ENCODE data around the gene GPR32.

The GPR32 gene

DNA sequence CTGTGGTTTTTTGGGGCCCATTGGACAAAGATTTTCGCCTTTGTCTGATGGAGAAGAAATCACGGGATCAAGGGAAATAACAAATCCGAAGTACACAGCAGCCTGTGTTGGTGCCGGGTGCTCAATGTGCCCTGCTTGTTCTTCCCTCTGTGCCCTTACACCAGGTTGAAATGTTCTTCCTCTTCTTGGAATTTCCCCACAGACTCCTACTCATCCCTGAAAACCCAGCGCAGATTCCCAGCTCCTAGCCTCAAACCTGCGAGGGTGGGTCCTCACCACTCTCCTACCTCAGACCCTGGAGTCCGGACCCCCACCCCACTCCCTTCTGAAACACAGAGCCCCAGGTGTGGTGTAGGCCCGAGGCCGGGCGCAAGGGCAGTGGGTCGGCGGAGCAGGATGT is 15.1 kb downstream of the GPR32 start:
- no peak overlapping the region for H3K4me3 ChIP-seq (ENCODE audit: low read length)
- H3K36me3 ChIP-seq (ENCODE audit: control insufficient read depth, insufficient read depth, low read length, severe bottlenecking) = no peaks in the 10 kb centered on the region
- H3K9ac ChIP-seq (ENCODE audit: low read length) = no peak overlapping the region
- H3K9me3 ChIP-seq (ENCODE audit: control insufficient read depth, low read length) = no peaks in the 10 kb centered on the region
- no peak for DNase-seq (ENCODE audit: low read depth)
- H3K27me3 ChIP-seq (replicated peaks; ENCODE audit: control insufficient read depth, insufficient read depth, low read length) = peaks cover 14% of the 10 kb centered on the region
- no peaks in the 10 kb centered on the region for H3K4me1 ChIP-seq (ENCODE audit: control insufficient read depth, insufficient read depth, low read length)

GRCh38 chr19:50790396-50790795 is 20.1 kb downstream of the GPR32 start, which contains the start of gene ACP4:
TSS of gene ACP4 (plus strand) at chr19:50790415. CDS start at chr19:50790415, 0 bp downstream.
- no peak within 1 kb of the TSS for H3K4me3 ChIP-seq (ENCODE audit: low read length)
- H3K9ac ChIP-seq (ENCODE audit: low read length) = no peak within 1 kb of the TSS

DNA sequence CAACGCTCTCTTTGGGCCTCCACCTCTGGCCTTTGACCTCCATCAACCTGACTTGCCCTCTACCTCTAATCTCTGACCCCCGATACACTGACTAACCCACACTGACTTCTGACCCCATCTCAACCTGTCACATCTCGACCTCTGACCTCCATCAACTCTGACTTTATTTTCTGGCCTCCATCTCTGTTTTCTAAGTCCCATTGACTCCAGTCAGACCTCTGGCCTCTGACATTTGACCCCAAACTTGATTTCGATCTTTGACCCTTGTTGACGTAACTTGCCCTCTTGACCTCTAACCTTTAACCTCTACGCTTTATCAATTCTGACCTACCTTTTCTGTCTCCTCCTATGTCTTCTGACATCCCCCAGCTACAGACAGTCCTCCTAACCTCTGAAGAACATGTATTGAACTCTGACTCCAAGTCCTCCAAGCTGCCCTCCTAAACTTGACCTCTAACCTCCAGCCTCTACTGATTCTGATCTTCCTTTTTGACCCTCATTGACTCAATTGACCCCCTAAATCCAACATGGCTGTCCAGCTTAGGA is 20.7 kb downstream of the GPR32 start:
- no peak overlapping the region for H3K9ac ChIP-seq (ENCODE audit: low read length)

More at GRCh38 chr19:50790396-50790795, 20.1 kb downstream of the GPR32 start, which contains the start of gene ACP4:
- DNase-seq (ENCODE audit: low read depth) = no peak
- Histone ChIP-seq H3K36me3 (ENCODE audit: control insufficient read depth, insufficient read depth, low read length, severe bottlenecking) (no peaks in the 10 kb centered on the region), H3K4me1 (ENCODE audit: control insufficient read depth, insufficient read depth, low read length) (no peaks in the 10 kb centered on the region), H3K9me3 (ENCODE audit: control insufficient read depth, low read length) (no peaks in the 10 kb centered on the region), H3K27me3 (replicated peaks; ENCODE audit: control insufficient read depth, insufficient read depth, low read length) (no peaks in the 10 kb centered on the region)

GRCh38 chr19:50791594-50792271 is 21.5 kb downstream of the GPR32 start:
- Histone ChIP-seq H3K36me3 (ENCODE audit: control insufficient read depth, insufficient read depth, low read length, severe bottlenecking) (no peaks in the 10 kb centered on the region), H3K4me3 (ENCODE audit: low read length) (no peak overlapping the region), H3K9ac (ENCODE audit: low read length) (no peak overlapping the region), H3K9me3 (ENCODE audit: control insufficient read depth, low read length) (no peaks in the 10 kb centered on the region), H3K27me3 (replicated peaks; ENCODE audit: control insufficient read depth, insufficient read depth, low read length) (no peaks in the 10 kb centered on the region), H3K4me1 (ENCODE audit: control insufficient read depth, insufficient read depth, low read length) (no peaks in the 10 kb centered on the region)
- DNase-seq (ENCODE audit: low read depth) = no peak

More for the DNA sequence above, 20.7 kb downstream of the GPR32 start:
- DNase-seq (ENCODE audit: low read depth) = no peak
- Histone ChIP-seq H3K36me3 (ENCODE audit: control insufficient read depth, insufficient read depth, low read length, severe bottlenecking) (no peaks in the 10 kb centered on the region), H3K27me3 (replicated peaks; ENCODE audit: control insufficient read depth, insufficient read depth, low read length) (no peaks in the 10 kb centered on the region), H3K4me1 (ENCODE audit: control insufficient read depth, insufficient read depth, low read length) (no peaks in the 10 kb centered on the region), H3K4me3 (ENCODE audit: low read length) (no peak overlapping the region), H3K9me3 (ENCODE audit: control insufficient read depth, low read length) (no peaks in the 10 kb centered on the region)

- Histone ChIP-seq H3K4me3 (ENCODE audit: low read length) (no peak overlapping the region), H3K4me1 (ENCODE audit: control insufficient read depth, insufficient read depth, low read length) (no peaks in the 10 kb centered on the region)
- DNase-seq (ENCODE audit: low read depth) = no peak
Observed at GRCh38 chr19:50792272-50793250, 22.3 kb downstream of the GPR32 start.

GRCh38 chr19:50793558-50794065 is 23.3 kb downstream of the GPR32 start:
- Histone ChIP-seq H3K36me3 (ENCODE audit: control insufficient read depth, insufficient read depth, low read length, severe bottlenecking) (peaks cover 17% of the 10 kb centered on the region), H3K4me3 (ENCODE audit: low read length) (no peak overlapping the region)

More at GRCh38 chr19:50792272-50793250, 22.3 kb downstream of the GPR32 start:
- Histone ChIP-seq H3K9me3 (ENCODE audit: control insufficient read depth, low read length) (no peaks in the 10 kb centered on the region), H3K36me3 (ENCODE audit: control insufficient read depth, insufficient read depth, low read length, severe bottlenecking) (peaks cover 7% of the 10 kb centered on the region), H3K27me3 (replicated peaks; ENCODE audit: control insufficient read depth, insufficient read depth, low read length) (no peaks in the 10 kb centered on the region), H3K9ac (ENCODE audit: low read length) (no peak overlapping the region)

GRCh38 chr19:50794074-50794875 is 24.0 kb downstream of the GPR32 start:
- Histone ChIP-seq H3K4me3 (ENCODE audit: low read length) (no peak overlapping the region), H3K9me3 (ENCODE audit: control insufficient read depth, low read length) (no peaks in the 10 kb centered on the region), H3K27me3 (replicated peaks; ENCODE audit: control insufficient read depth, insufficient read depth, low read length) (no peaks in the 10 kb centered on the region), H3K36me3 (ENCODE audit: control insufficient read depth, insufficient read depth, low read length, severe bottlenecking) (peaks cover 21% of the 10 kb centered on the region), H3K4me1 (ENCODE audit: control insufficient read depth, insufficient read depth, low read length) (no peaks in the 10 kb centered on the region), H3K9ac (ENCODE audit: low read length) (no peak overlapping the region)
- no peak for DNase-seq (ENCODE audit: low read depth)

More at GRCh38 chr19:50793558-50794065, 23.3 kb downstream of the GPR32 start:
- Histone ChIP-seq H3K9ac (ENCODE audit: low read length) (no peak overlapping the region), H3K4me1 (ENCODE audit: control insufficient read depth, insufficient read depth, low read length) (no peaks in the 10 kb centered on the region), H3K9me3 (ENCODE audit: control insufficient read depth, low read length) (no peaks in the 10 kb centered on the region), H3K27me3 (replicated peaks; ENCODE audit: control insufficient read depth, insufficient read depth, low read length) (no peaks in the 10 kb centered on the region)
- DNase-seq (ENCODE audit: low read depth) = no peak

GRCh38 chr19:50794876-50795663 is 24.8 kb downstream of the GPR32 start:
- Histone ChIP-seq H3K4me3 (ENCODE audit: low read length) (no peak overlapping the region), H3K9me3 (ENCODE audit: control insufficient read depth, low read length) (no peaks in the 10 kb centered on the region), H3K4me1 (ENCODE audit: control insufficient read depth, insufficient read depth, low read length) (no peaks in the 10 kb centered on the region), H3K36me3 (ENCODE audit: control insufficient read depth, insufficient read depth, low read length, severe bottlenecking) (peaks cover 28% of the 10 kb centered on the region), H3K27me3 (replicated peaks; ENCODE audit: control insufficient read depth, insufficient read depth, low read length) (no peaks in the 10 kb centered on the region), H3K9ac (ENCODE audit: low read length) (no peak overlapping the region)
- no peak for DNase-seq (ENCODE audit: low read depth)

DNA sequence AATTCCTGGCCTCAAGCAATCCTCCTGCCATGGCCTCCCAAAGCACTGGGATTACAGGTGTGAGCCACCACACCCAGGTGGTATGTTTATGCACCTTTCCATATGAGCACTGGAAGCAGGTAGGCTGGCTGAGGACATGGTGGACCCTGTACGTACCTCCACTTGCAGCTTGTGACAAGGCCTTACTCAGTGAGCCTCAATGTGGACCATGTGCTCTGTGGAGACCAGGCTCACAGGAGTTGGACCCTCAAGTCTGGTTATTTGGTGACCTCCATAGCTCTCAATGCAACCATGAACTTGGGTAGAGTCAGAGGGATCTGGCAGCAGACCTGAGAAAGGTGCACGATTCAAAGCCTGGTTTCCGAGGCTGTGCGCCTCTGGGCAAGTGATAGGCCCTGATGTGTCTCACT is 25.4 kb downstream of the GPR32 start:
- Histone ChIP-seq H3K9ac (ENCODE audit: low read length) (no peak overlapping the region), H3K9me3 (ENCODE audit: control insufficient read depth, low read length) (no peaks in the 10 kb centered on the region), H3K36me3 (ENCODE audit: control insufficient read depth, insufficient read depth, low read length, severe bottlenecking) (peaks cover 28% of the 10 kb centered on the region), H3K4me3 (ENCODE audit: low read length) (no peak overlapping the region), H3K27me3 (replicated peaks; ENCODE audit: control insufficient read depth, insufficient read depth, low read length) (no peaks in the 10 kb centered on the region), H3K4me1 (ENCODE audit: control insufficient read depth, insufficient read depth, low read length) (no peaks in the 10 kb centered on the region)
- DNase-seq (ENCODE audit: low read depth) = no peak

- DNase-seq (ENCODE audit: low read depth) = no peak
Observed at GRCh38 chr19:50796128-50796633, 25.9 kb downstream of the GPR32 start.

More at GRCh38 chr19:50796128-50796633, 25.9 kb downstream of the GPR32 start:
- Histone ChIP-seq H3K9ac (ENCODE audit: low read length) (no peak overlapping the region), H3K27me3 (replicated peaks; ENCODE audit: control insufficient read depth, insufficient read depth, low read length) (no peaks in the 10 kb centered on the region), H3K4me3 (ENCODE audit: low read length) (no peak overlapping the region), H3K36me3 (ENCODE audit: control insufficient read depth, insufficient read depth, low read length, severe bottlenecking) (peaks cover 33% of the 10 kb centered on the region), H3K4me1 (ENCODE audit: control insufficient read depth, insufficient read depth, low read length) (no peaks in the 10 kb centered on the region), H3K9me3 (ENCODE audit: control insufficient read depth, low read length) (no peaks in the 10 kb centered on the region)

Measured in adipocyte (in vitro differentiated cells).